NCI-H146 treated with DMSO at 0.1 percent for 48 hours (cell line): Measurements from ENCODE around the gene RPS3.
"Not testable (repeated sequence)": the region's sequence is repeated elsewhere in the genome, so short reads cannot be mapped to it uniquely, and the experiment has no call there.

Experiments used
- DNase-seq: peaks from one replicate; lab custom pipeline; 2025; ENCODE audit not compliant: unreplicated experiment; lab: John Stamatoyannopoulos, UW

RPS3 gene

DNA sequence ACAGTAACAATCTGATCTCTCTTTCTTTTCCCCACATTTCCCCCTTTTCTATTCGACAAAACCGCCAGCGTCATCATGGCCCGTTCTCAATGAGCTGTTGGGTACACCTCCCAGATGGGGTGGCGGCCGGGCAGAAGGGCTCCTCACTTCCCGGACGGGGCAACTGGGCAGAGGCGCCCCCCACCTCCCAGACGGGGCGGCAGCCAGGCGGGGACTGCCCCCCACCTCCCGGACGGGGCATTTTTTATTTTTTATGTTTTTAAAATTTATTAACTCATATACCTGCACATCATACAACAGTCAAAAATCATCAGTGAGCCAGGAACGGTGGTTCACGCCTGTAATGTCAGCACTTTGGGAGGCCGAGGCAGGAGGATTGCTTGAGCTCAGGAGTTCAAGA is 20.5 kb upstream of the RPS3 start:
- DNase-seq = not testable (repeated sequence)

DNA sequence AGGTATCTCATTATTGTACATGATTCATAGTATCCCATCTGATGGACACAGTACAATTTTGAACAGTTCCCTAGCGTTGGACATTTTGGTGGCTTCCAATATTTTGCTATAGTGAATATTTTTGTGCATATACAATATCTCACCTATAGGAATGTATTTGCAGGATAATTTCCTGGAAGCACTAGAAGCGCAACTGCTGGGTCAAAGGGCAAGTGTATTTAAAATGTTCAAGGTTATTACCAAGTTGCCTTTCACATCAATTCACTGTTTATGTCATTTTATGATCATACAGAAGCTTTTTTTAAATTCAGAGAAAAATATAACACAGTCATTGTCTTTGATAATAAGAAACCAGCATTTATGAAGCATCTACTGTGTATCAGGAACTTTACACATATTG is 19.1 kb upstream of the RPS3 start:
- no peak for DNase-seq

DNA sequence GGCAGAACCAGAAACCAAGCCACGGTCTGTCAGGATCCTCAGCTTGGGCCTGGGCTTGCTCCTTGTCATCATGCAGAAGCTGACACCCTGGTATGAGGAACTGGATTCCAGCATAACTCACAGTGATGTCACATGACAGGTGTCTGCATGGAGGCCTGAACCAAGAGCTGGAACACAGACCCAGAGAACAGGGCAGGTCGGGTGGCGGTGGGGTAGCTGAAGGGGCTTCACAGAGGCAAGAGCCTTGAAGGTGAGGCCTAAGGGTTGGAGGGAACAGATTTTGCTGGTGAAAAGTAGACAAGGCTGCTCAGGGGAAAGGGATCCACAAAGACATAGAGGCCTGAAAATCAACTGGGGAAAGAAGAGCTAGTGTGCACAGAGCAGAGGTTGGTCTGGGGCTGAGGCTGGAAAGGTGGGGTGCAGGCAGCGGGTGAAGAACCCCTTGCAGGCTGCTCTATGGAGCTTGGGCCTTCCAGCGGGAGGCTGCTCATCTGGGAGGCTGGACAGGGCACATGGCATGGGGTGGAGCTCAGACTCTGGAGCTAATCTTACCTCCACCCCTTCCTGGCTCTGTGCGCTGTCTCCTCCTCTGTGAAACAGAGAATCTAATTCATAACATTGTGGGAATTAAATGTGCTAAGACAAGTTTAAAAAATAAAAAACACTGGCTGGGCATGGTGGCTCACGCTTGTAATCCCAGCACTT is 18.4 kb upstream of the RPS3 start:
- DNase-seq = no peak

DNA sequence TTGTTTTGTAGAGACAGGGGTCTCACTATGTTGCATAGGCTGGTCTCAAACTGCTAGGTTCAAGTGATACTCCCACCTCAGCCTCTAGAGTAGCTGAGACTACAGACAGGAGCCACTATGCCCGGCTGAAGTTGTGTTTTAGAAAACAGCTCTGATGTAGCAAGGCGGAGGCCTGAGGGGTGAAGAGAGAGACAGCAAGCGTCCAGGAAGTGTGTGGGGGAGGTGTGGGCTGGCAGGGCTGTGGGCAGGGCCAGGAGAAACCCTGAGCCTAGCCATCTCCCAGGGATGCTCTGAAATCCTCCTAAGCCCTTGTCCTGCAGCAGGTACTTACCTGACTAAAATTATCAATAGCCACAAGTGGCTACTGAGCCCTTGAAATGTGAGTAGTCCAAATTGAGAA is 16.1 kb upstream of the RPS3 start:
- DNase-seq = no peak

DNA sequence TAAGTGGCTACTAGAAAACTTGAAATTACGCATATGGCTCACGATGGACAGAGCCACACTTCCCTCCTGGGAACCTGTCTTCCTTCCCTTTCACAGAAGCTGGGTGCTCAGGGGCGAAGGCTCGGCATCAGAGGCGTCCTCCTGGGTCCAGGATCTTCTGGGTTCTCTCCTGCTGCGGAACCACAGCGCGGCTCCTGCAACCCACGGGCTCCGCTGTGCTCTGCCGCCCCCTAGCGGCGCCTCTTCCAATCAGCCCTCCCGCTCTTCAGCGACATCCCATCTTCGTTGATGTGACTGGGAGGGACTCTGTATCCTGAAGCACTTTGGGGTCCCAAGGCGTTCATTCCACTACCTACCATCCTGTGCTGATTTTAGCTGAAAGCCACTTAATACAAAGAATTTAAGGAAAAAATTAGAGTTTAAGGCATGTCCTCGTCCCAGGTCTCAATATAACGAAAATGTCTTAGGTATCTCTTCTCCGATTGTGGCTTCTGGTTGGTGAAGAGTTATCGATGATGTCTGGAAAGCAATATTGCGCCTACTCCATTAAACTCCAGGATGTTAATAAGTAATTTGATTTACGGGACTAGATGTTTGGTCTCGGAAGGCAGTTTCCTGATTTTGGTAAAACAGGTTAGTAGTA is 14.8 kb upstream of the RPS3 start:
- peak; percentile 27 for DNase-seq

DNA sequence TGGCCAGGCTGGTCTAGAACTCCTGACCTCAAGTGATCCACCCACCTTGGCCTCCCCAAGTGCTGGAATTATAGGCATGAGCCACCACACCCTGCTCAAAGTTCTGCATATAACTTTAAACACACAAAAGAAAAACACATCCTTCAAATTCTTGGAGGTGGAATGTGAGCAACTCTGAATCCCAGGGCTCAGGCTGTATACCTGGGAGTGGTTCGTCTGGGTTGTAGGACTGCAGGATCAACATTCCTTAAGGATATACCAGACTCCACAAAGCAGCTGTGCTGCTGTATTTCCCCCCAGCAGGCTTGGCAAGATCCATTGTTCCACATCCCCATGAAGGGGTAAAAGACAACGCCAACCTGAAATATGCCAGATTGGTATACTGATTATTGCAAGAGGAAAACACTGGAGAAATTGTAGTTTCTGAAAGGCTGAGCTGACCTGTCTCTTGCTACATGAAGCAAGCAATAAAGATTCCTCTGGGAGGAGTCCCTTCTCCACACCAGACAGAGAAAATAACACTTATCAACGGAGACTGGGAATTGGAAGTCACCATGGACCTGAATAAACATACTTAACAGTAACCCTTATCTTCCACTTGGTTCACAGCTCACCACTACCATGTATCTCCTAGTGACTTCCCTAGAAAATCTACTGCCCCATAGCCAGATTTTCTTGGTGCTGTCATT is 12.2 kb upstream of the RPS3 start:
- DNase-seq = no peak

DNA sequence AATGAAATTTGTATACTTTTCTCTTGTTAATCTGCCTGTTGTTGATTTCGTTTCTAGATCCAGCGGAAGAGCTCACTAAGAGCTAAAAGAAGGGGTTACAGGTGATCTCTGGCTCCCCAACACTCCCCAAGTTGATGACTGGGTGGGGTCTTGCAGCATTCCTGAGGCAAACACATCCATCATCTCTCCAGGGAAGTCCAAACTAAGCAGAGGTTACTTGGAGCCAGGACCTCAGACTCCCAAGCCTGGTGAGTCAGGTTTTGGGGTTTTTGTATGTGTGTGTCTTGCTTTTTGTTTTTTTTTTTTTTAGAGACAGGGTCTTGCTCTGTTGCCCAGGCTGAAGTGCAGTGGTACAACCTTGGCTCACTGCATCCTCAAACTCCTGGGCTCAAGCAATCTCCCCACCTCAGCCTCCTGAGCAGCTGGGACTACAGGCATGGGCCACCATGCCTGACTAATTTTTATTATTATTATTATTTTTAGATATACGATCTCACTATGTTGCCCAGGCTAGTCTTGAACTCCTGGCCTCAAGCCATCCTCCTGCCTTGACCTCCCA is 11.5 kb upstream of the RPS3 start:
- no peak for DNase-seq

DNA sequence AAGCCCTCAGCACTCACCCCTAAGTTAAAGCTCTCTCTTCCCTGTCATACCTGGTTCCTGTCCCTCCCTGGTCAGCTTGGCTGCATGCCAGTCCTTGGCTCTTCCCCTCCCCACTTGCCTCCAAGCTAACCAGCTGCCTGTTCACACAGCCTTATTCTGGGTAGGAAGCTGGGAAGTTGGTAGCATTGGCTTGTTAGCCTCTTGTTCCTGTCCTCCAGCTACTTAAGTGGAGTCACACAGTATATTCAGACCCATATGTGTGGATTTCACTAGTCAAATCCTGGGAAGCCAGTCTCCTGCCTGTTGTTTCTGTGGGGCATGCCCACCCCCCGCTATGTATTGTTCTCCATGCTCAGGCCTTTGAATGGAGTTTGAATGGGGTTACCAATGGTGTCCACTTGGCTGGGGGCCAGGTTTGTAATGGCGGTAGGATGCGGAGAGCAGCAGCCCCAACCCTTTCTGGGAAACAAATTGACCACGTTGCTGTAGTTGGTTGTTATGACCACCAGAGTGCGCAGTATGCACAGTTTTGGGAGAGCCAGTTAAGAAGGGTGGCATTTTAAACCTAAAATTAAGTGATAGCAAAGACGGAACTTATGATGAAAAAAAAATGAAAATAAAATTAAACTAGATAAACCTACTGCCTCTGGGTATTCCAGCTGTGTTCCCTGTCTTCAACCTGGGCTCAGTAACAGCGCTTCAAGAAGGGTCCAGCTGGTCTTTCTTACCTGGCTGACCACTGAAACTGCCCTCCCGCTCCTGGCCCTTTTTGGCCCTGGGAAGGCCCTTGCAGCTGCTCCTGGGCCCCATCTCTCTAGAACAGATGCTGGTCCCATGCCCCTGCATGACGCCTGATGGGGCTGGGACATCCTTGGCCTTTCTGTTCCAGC is 10.7 kb upstream of the RPS3 start:
- peak; percentile 91 for DNase-seq

DNA sequence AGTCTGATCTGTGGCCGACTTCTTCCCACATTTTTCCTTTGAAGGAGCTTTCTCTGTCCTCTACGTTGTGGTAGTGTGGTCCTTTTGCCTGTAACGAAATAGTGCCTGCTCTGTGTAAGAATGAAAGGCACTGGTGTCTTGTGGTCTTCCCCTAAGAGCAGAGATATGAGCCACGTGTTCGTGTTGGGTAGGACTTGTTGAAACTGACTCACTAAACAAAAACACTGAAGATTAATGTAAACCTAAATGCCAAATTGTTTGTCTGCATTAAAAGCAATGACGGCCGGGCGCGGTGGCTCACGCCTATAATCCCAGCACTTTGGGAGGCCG is 10.1 kb upstream of the RPS3 start:
- DNase-seq = no peak

DNA sequence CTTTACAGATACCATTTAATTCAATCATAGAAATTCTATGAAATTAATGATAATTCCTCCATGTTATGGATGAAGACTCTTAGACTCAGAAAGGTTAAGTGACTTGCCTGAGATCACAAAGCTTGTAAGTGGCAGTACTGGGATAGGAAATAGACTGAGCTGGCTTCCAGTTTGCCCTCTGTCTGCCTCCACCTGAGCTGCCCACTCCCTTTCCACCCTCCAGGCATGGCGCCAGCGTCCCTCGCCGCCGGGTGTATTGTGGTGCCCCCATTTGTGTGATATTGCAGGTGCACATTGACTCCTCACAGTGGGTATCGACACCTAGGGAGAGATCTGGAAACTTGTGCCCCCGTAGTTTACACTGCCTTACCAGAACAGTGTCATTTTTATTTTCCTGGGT is 9.4 kb upstream of the RPS3 start:
- no peak for DNase-seq

DNA sequence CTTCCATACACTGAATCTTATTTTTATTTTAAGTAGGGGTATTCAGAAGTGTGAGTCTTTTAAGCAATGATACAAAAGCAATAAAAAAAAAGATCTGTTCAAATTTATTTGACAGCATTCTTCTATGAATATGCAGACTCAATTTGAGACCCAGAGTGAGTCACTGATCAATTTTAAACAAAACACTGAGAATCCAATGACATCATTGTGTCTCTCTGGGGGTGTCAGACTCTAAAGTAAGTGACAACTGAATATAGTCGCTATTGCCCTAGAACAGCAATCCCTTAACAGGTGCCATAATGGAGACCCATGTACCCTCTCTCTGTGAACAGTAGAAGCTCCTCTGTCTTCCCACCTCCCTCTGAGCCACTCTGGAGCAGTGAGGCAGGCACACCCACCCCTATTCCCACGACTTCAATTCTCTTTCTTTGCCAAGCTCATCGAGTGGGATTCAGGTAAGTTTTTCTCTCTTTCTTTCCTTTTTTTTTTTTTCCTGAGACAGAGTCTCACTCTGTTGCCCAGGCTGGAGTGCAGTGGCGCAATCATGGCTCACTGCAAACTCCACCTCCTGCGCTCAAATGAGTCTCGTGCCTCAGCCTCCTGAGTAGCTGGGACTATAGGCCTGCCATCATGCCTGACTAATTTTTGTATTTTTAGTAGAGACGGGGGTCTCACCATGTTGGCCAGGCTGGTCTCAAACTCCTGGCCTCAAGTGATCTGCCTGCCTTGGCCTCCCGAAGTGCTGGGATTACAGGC is 5.1 kb upstream of the RPS3 start:
- DNase-seq = no peak

DNA sequence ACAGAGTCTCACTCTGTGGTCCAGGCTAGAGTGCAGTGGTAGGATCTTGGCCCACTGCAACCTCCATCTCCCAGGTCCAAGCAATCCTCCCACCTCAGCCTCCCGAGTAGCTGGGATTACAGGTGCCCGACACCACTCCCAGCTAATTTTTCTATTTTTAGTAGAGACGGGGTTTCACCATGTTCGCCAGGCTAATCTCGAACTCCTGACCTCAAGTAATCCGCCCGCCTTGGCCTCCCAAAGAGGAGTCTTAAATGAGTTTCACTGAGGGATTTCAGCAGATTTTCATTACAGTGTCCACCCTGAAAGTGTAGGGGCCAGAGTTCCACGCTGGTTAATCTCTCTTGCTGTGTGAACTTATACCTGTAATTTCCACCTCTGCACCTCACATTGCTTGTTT is 412 bp upstream of the RPS3 start:
- no peak for DNase-seq

DNA sequence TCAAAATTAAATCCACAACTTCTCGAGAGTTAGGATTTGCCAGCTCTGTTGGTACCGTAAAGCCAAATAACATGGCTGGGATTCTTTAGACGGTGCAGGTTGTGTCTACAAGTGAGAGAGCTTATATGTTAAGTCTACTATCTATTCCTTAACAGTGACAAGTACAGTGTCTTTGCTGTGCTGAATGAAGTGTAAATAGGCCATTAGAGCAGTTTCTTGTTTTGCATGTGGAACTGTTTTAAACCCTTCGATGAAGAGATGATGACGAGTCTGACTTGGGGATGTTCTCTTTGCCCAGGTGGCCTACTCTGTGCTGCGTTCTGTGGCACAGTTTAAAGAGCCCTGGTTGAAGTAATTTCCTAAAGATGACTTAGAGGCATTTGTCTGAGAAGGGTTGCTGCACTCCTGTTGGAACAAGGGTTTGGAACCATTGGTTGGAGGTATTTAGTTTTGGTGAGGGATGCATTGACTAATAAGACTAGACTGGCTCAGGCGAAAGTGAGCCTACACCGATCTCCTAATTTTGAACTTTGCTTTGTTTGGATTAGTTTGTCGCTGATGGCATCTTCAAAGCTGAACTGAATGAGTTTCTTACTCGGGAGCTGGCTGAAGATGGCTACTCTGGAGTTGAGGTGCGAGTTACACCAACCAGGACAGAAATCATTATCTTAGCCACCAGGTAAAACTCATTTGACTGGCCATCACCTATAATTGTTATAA is 988 bp downstream of the RPS3 start:
- no peak for DNase-seq

DNA sequence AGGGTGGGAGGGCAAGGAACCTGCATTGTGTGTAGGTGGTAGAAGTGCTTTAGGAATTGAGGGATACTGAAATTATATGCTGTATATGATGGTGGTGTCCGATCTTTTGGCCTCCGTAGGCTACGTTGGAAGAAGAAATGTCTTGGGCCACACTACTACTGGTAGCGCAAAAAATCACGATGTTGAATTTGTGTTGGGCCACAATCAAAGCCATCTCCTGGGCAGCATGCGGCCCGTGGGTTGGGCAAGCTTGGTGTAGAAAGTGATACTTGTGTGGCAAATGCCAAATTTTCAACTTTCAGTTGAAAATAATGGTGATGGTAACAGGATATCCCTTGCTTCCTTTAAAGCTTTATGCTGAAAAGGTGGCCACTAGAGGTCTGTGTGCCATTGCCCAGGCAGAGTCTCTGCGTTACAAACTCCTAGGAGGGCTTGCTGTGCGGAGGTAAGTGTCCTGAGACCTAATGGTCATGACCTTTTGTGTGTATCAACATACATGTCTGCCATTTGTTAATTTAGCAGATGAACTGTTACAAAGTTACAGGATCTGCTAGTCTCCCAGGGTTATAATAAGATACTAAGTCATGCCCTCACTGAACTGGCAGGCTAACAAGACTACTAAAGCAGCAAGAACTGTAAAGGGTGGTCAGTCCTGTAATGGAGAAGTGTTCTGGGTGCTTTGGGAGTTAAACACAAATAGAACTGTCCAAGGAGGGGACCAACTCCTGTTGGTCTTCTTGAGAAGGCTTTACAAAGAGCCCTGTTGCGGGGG is 2.9 kb downstream of the RPS3 start:
- DNase-seq = no peak

DNA sequence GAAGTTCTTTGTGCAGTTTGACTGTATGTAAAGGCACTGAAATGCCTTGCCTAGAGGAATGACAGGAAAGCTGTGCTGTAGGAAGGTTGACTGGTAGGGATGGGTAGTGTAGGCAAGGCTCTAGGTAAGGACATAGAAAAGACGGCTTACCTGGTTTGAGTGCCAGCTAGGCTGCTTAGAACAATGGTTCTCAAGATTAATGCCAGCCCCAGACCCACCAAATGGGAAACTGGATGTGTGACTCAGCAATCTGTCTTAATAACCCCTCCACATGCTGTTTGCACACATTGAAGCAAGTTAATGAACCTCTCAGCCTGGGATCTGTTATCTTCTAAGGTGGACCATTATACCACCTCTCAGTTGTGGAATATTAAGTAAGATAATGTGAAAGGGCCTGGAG is 3.7 kb downstream of the RPS3 start:
- DNase-seq = no peak

DNA sequence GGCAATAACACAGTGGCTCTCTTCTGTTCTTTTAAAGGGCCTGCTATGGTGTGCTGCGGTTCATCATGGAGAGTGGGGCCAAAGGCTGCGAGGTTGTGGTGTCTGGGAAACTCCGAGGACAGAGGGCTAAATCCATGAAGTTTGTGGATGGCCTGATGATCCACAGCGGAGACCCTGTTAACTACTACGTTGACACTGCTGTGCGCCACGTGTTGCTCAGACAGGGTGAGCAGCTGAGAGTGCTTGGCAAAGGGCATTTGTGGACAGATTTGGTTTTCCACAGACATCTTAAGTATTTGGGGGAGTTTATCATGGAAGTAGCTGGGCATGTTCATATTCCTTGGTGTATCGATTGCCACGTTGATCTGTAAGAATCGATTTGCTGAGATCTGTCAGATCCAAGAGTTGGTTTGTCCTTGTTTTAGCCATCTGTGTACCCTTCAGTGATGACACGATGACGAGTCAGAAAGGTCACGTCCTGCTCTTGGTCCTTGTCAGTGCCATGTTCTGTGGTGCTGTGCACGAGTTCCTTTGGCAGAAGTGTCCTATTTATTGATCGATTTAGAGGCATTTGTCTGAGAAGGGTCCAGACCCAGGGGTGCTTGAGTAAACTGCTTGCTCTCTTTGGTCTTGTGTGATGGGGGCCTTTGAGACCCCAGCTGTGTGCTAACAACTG is 4.8 kb downstream of the RPS3 start:
- DNase-seq = no peak

DNA sequence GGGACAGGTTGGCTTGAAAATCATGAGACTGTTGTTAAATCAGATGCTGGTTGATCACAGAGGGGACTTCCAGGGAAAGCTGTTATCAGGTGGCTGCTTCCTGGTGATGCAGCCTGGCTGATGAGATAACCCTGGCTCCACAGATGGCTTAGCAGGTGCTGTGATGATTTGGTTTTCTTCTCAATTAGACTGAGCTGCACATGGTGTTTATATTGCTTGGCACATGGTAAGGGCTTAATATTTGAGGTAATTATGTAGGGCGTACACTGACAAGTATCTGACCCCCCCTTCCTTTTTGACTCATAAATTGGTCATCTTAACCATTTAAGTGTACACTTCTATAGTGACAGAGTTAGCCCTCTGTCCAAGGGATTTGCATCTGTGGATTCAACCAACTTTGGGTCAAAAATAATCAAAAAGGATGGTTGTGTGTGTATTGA is 7.0 kb downstream of the RPS3 start:
- DNase-seq = peak; percentile 65

DNA sequence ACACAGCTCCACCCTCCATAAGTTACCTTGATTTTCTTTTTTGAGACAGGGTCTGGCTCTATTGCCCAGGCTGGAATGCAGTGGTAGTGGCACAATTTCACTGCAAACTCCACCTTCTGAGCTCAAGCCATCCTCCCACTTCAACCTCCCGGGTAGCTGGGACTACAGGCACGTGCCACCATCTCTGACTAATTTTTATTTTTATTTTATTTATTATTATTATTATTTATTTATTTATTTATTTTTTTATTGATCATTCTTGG is 9.6 kb downstream of the RPS3 start:
- DNase-seq = no peak

DNA sequence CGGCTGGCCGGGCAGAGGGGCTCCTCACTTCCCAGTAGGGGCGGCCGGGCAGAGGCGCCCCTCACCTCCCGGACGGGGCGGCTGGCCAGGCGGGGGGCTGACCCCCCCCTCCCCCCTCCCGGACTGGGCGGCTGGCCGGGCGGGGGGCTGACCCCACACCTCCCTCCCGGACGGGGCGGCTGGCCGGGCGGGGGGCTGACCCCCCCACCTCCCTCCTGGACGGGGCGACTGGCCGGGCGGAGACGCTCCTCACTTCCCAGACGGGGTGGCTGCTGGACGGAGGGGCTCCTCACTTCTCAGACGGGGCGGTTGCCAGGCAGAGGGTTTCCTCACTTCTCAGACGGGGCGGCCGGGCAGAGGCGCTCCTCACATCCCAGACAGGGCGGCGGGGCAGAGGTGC is 10.7 kb downstream of the RPS3 start:
- not testable (repeated sequence) for DNase-seq
